Naive thymus-derived CD8-positive, alpha-beta T cell (primary cell): ENCODE data around the gene ABCA3. TPM values are rescaled to one million over a fixed set of nuclear protein-coding genes. Genes with fewer than 3 reads are reported as not detected.

Experiments used
- ATAC-seq, 2 donors: fragments of 150-1000 bp; cut with Tn5 transposase in 1 of 2; sonication (Bioruptor Pico), chemical (Tn5 transposase) in 1 of 2; 1 replicate in 1 of 2; 2 replicates in 1 of 2; pipeline ENCODE4 v1.10.0; 2021; ENCODE audit warnings: mild to moderate bottlenecking in 2 of 2, moderate library complexity in 2 of 2
- POLR2A ChIA-PET: fragments of 350-600 bp; sonication (Branson Sonifier 250); formaldehyde crosslinking; loops from one replicate; lab custom pipeline; 2021; ENCODE audit warnings: antibody characterized with exemption; lab: Charles Lee
- DNase-seq, 10 donors: peaks; one replicate each; pipeline versions ENCODE4 v3.0.0 to v3.0.0-alpha.2; 2020 to 2022
- H3K27ac Mint-ChIP-seq, 10 donors: one replicate each; pipeline ENCODE4 v1.8.0; 2020 to 2022; ENCODE audit warnings: mild to moderate bottlenecking in 10 of 10, mixed read lengths in 10 of 10, moderate library complexity in 4 of 10, inconsistent platforms in 1 of 10
- H3K27me3 Mint-ChIP-seq, 5 donors: one replicate each; pipeline ENCODE4 v1.8.0; 2021 to 2022; ENCODE audit warnings: mixed read lengths in 5 of 5
- H3K36me3 Mint-ChIP-seq, 3 donors: one replicate each; pipeline ENCODE4 v1.8.0; 2020 to 2022; ENCODE audit warnings: mixed read lengths in 3 of 3, mild to moderate bottlenecking in 2 of 3, inconsistent platforms in 1 of 3
- H3K4me1 Mint-ChIP-seq, 4 donors: one replicate each; pipeline ENCODE4 v1.8.0; 2021 to 2022; ENCODE audit warnings: mixed read lengths in 4 of 4
- H3K4me3 Mint-ChIP-seq, 10 donors: one replicate each; pipeline ENCODE4 v1.8.0; 2020 to 2022; ENCODE audit warnings: mild to moderate bottlenecking in 10 of 10, mixed read lengths in 10 of 10, moderate library complexity in 6 of 10, inconsistent platforms in 1 of 10
- H3K9me3 Mint-ChIP-seq, 9 donors: one replicate each; pipeline ENCODE4 v1.8.0; 2020 to 2022; ENCODE audit warnings: mixed read lengths in 9 of 9, mild to moderate bottlenecking in 3 of 9, inconsistent platforms in 1 of 9, moderate library complexity in 1 of 9
- polyA plus RNA-seq, 3 donors: library from polyadenylated mRNA; unstranded; fragments of 300-500 nt; fragmentation: Illumina TruSeq; gene quantifications; one replicate each; pipeline ENCODE4 v1.2.3, GENCODE V29; 2021
- total RNA-seq, 8 experiments: library from RNA in 2 of 8; stranded (reverse) in 2 of 8; gene quantifications; one replicate each; pipeline ENCODE4 v1.2.3 and lab custom pipeline; 2021 to 2026

The ABCA3 gene
- total and polyA plus RNA-seq, 5 experiments from 2014 or later = 1.2 to 8.2 (median 2.2) TPM

DNA sequence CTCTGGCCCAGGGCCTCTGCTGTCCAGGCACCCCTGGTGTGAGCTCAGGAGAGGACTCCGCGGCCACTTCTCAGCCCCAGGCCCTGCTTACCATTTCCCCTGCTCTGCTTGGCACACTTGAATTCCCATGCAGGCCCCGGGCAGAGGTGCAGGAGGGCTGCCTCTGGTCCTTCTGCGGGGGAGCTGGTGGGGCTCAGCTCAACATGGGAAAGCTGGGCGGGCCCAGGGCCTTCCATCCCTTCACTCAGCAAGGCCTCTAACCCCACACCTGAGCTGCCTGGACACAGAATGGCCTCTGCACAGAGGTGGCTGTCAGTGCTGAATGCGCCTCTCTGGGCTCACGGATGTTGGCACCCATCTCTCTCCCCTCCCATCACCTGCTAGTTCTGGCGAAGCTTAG, 60.1 kb downstream of the ABCA3 start:
- DNase-seq (no peak), ATAC-seq (no peak)
- H3K4me3 Mint-ChIP-seq = no peak overlapping the region
- H3K4me1 Mint-ChIP-seq = peaks cover 0 to 2% (median 0%) of the 10 kb centered on the region in 4 donors
- H3K27me3 Mint-ChIP-seq = no peaks in the 10 kb centered on the region
- POLR2A ChIA-PET = no interaction called here
- H3K36me3 Mint-ChIP-seq = no peaks in the 10 kb centered on the region
- H3K27ac Mint-ChIP-seq = peak overlapping the region in 1 of 10 donors; percentile 16
- no peaks in the 10 kb centered on the region for H3K9me3 Mint-ChIP-seq

DNA sequence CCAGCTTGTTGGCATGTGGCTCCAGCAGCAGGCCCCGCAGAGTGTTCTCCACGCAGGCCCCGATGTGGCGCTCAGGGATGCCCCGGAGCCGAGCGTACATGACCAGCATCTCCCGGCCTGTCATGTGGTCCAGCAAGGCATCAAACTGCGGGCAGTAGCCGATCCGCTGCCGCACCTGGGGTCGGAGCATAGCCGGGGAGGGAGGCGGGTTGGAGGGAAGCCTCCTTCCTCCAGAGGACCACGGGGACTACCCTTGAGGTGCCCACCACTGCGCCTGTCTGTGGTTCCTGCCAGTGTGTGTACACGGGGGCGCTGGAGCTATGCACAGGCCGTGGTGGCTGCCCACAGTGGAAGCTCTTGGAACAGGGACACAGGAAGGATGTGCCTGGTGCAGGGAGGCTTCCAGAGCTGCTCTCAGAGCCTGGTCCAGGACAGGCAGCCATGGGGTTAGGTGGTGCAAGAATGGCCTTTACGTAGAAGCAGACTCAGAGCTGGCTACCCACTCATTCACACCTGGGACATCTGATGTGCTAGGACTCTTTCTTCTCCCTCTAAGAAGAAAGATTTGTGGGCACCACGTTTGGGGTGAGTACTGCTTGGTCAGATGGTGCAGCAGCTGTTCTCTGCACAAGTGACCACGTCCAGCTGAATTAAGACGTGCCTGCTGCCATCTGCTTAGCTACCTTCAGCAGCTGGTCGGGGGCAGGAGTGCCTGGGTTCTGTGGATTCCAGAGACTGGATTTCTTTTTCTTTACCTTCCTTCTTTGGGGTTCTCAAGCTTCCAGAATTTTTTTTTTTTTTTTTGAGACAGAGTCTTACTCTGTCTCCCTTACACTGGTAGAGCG, 61.4 kb downstream of the ABCA3 start:
- Mint-ChIP-seq H3K9me3 (no peaks in the 10 kb centered on the region), H3K27me3 (no peaks in the 10 kb centered on the region), H3K36me3 (no peaks in the 10 kb centered on the region), H3K27ac (no peak overlapping the region), H3K4me1 (peaks cover 0 to 2% (median 0%) of the 10 kb centered on the region in 4 donors), H3K4me3 (no peak overlapping the region)
- POLR2A ChIA-PET = interaction anchor here (0.9 kb wide), 1 partner anchor 10 kb away, joined by 4 read pairs; no protein-coding TSS in a partner anchor
- ATAC-seq = no peak
- no peak for DNase-seq

- Mint-ChIP-seq H3K27me3 (no peaks in the 10 kb centered on the region), H3K27ac (no peak overlapping the region), H3K4me3 (no peak overlapping the region), H3K36me3 (no peaks in the 10 kb centered on the region), H3K9me3 (no peaks in the 10 kb centered on the region), H3K4me1 (peaks cover 0 to 2% (median 0%) of the 10 kb centered on the region in 4 donors)
- ATAC-seq (no peak), DNase-seq (no peak)
- POLR2A ChIA-PET = interaction anchor here (0.9 kb wide), 1 partner anchor 9 kb away, joined by 4 read pairs; no protein-coding TSS in a partner anchor
Measured at GRCh38 chr16:2278272-2278608, 62.3 kb downstream of the ABCA3 start.

- H3K27me3 Mint-ChIP-seq = no peaks in the 10 kb centered on the region
- H3K36me3 Mint-ChIP-seq = no peaks in the 10 kb centered on the region
- no peak for DNase-seq
- POLR2A ChIA-PET = no interaction called here
- peaks cover 0 to 2% (median 0%) of the 10 kb centered on the region in 4 donors for H3K4me1 Mint-ChIP-seq
- no peak overlapping the region for H3K4me3 Mint-ChIP-seq
- no peak for ATAC-seq
- no peaks in the 10 kb centered on the region for H3K9me3 Mint-ChIP-seq
- no peak overlapping the region for H3K27ac Mint-ChIP-seq
Measured at GRCh38 chr16:2277466-2278271, 62.9 kb downstream of the ABCA3 start.

DNA sequence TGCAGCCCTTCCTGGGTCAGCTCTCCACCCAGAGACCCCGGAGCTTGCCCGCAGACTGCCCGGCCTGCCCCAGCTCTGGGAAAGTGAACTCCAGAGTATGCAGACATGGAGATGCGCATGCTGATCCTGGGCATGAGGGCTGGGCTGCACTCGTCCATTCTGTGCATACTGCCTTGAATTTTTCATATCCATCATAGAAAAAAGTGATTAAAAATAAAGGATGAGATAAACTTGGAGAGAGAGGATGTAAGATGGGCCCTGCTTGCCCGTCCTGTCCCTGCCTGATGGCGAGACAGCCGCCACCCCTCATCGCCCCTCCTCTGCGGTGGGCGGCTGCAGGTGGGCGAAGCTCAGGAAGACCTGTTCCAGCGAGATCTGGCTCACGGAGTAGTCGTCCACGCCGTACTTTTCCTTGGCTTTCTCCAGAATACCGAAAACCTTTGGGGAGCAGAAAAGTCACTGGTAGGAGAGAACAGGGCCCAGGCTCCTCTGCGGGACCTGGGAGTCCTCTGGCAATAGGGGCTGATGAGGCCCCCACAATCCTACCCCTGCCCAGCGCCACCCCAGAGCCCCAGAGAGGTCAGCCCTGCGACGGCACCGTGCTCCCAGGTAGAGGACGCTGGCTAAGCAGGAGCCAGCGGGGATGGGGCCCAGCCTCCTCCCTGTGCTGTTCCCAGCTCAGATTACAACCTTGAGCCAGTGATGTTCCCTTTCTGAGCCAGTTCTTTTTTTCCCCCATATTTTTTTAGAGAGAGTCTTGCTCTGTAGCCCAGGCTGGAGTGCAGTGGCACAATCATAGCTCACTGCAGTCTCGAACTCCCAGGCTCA, 63.9 kb downstream of the ABCA3 start:
- Mint-ChIP-seq H3K27ac (no peak overlapping the region), H3K4me3 (no peak overlapping the region), H3K36me3 (no peaks in the 10 kb centered on the region), H3K27me3 (no peaks in the 10 kb centered on the region), H3K4me1 (peaks cover 0 to 2% (median 0%) of the 10 kb centered on the region in 4 donors), H3K9me3 (no peaks in the 10 kb centered on the region)
- DNase-seq = no peak
- ATAC-seq = no peak
- POLR2A ChIA-PET = no interaction called here

GRCh38 chr16:2275476-2276367, 64.8 kb downstream of the ABCA3 start:
- Mint-ChIP-seq H3K4me3 (no peak overlapping the region), H3K36me3 (no peaks in the 10 kb centered on the region), H3K9me3 (no peaks in the 10 kb centered on the region), H3K4me1 (peaks cover 0 to 6% (median 2%) of the 10 kb centered on the region in 4 donors), H3K27me3 (no peaks in the 10 kb centered on the region), H3K27ac (no peak overlapping the region)
- DNase-seq (peak in 1 of 10 donors; percentile 50), ATAC-seq (no peak)
- POLR2A ChIA-PET = no interaction called here

DNA sequence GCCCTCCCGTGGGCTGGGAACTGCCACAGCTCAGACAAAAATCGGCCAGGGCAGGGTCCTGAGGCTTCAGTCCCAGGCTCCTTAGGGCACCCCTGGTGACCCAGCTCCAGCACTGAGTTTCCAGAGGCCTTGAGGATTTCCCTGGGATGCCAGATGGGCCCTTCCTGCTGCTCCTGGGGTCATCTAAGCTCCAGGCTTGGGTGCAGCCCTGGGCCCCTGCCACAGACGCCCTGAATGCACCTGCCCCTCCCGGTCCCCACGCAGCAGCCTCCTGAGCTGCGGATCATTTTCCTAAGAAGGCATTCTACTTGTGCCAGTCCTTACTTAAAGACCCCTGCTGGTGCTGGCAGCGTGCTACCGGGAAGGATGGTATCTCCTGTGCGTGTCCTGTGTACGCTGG, 66.6 kb downstream of the ABCA3 start:
- Mint-ChIP-seq H3K27ac (peak overlapping the region in 2 of 10 donors; percentile 20 to 62), H3K27me3 (no peaks in the 10 kb centered on the region), H3K9me3 (no peaks in the 10 kb centered on the region), H3K36me3 (no peaks in the 10 kb centered on the region), H3K4me3 (peak overlapping the region in 1 of 10 donors; percentile 34), H3K4me1 (peaks cover 8 to 13% (median 11%) of the 10 kb centered on the region in 4 donors)
- DNase-seq (peak in 1 of 10 donors; percentile 32), ATAC-seq (no peak)
- POLR2A ChIA-PET = interaction anchor here (0.8 kb wide), 1 partner anchor 22 kb away, joined by 3 read pairs; the partner anchor contains the start of gene ECI1

DNA sequence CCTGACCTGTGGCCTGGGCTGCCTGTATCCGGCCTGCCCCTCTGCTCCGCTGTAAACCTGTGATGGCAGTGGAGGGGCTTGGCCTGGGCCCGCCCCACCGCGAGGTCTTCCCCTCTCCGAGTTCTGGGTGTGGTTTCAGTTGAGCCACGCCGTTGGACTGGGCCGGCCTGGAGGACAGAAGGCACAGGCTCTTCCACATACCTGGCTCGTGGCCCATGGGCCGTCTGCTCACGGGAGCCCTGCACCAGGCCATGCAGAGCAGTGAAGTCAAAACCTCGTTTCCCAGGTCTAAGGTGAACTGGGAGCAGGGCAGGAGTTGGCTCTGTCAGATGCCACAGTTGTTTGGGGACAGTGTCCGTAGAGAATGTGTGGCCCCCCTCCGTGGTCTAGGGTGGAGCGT, 67.0 kb downstream of the ABCA3 start:
- Mint-ChIP-seq H3K27me3 (no peaks in the 10 kb centered on the region), H3K4me1 (peaks cover 8 to 14% (median 13%) of the 10 kb centered on the region in 4 donors), H3K36me3 (no peaks in the 10 kb centered on the region), H3K9me3 (no peaks in the 10 kb centered on the region), H3K27ac (peak overlapping the region in 1 of 10 donors; percentile 73), H3K4me3 (no peak overlapping the region)
- DNase-seq (peak in 1 of 10 donors; percentile 53), ATAC-seq (no peak)
- POLR2A ChIA-PET = no interaction called here

GRCh38 chr16:2271848-2272461, 68.6 kb downstream of the ABCA3 start:
- H3K36me3 Mint-ChIP-seq = peaks cover 0 to 2% (median 0%) of the 10 kb centered on the region in 3 donors
- no peak overlapping the region for H3K27ac Mint-ChIP-seq

GRCh38 chr16:2270588-2271470, 69.7 kb downstream of the ABCA3 start:
- Mint-ChIP-seq H3K27ac (peak overlapping the region in 1 of 10 donors; percentile 56), H3K4me3 (peak overlapping the region in 2 of 10 donors; percentile 18 to 56), H3K9me3 (no peaks in the 10 kb centered on the region), H3K27me3 (no peaks in the 10 kb centered on the region), H3K4me1 (peaks cover 17 to 36% (median 29%) of the 10 kb centered on the region in 4 donors), H3K36me3 (peaks cover 0 to 6% (median 0%) of the 10 kb centered on the region in 3 donors)
- DNase-seq (peak in 1 of 10 donors; percentile 56), ATAC-seq (no peak)
- POLR2A ChIA-PET = interaction anchor here (1.6 to 3.1 kb wide), 2 partner anchors 19 to 20 kb away, joined by 7 to 31 read pairs; partner anchors contain the start of gene ECI1

More at GRCh38 chr16:2271848-2272461, 68.6 kb downstream of the ABCA3 start:
- ATAC-seq = no peak
- Mint-ChIP-seq H3K27me3 (no peaks in the 10 kb centered on the region), H3K9me3 (no peaks in the 10 kb centered on the region), H3K4me1 (peaks cover 13 to 25% (median 17%) of the 10 kb centered on the region in 4 donors), H3K4me3 (no peak overlapping the region)
- DNase-seq = peak in 1 of 10 donors; percentile 51
- POLR2A ChIA-PET = interaction anchor here (0.6 to 1.6 kb wide), 2 partner anchors 20 to 183 kb away, joined by 6 to 7 read pairs; partner anchors contain the start of gene ECI1
